ENCODE measurements around the gene UBR2. TPM values are rescaled to one million over a fixed set of nuclear protein-coding genes. Genes with fewer than 3 reads are reported as not detected.

UBR2 gene
- total RNA-seq, 1 experiment from 2014 or later: 28.4 TPM

GRCh38 chr6:42526616-42527015 lies 37.2 kb upstream of the UBR2 start:
- no peaks in the 10 kb centered on the region for H3K9me3 ChIP-seq (ENCODE audit: low read length)
- no peaks in the 10 kb centered on the region for H4K20me1 ChIP-seq (ENCODE audit: insufficient read depth, low read depth, low read length)
- H3K79me2 ChIP-seq (ENCODE audit: low read length): no peaks in the 10 kb centered on the region
- no peaks in the 10 kb centered on the region for H3K36me3 ChIP-seq (ENCODE audit: insufficient read depth, low read length)
- no peak overlapping the region for H3K27ac ChIP-seq (ENCODE audit: low read length)
- no peak overlapping the region for H3K4me2 ChIP-seq (ENCODE audit: low read depth, low read length, poor library complexity, severe bottlenecking)
- peaks cover 28% of the 10 kb centered on the region for H3K4me1 ChIP-seq (ENCODE audit: low read length)
- no peak for DNase-seq
- no peak overlapping the region for H2AFZ ChIP-seq (ENCODE audit: low read length)
- no peak overlapping the region for H3K9ac ChIP-seq (ENCODE audit: low read length)
- H3K27me3 ChIP-seq (ENCODE audit: low read length): no peaks in the 10 kb centered on the region
- no peak overlapping the region for H3K4me3 ChIP-seq (ENCODE audit: low read length)
- no peaks in the 10 kb centered on the region for H3K9me2 ChIP-seq (replicated peaks; ENCODE audit: insufficient read depth, low read length)

GRCh38 chr6:42527204-42527603 lies 36.6 kb upstream of the UBR2 start:
- no peak overlapping the region for H2AFZ ChIP-seq (ENCODE audit: low read length)
- no peaks in the 10 kb centered on the region for H3K36me3 ChIP-seq (ENCODE audit: insufficient read depth, low read length)
- H3K4me2 ChIP-seq (ENCODE audit: low read depth, low read length, poor library complexity, severe bottlenecking): no peak overlapping the region
- H3K27me3 ChIP-seq (ENCODE audit: low read length): no peaks in the 10 kb centered on the region
- no peaks in the 10 kb centered on the region for H4K20me1 ChIP-seq (ENCODE audit: insufficient read depth, low read depth, low read length)
- no peaks in the 10 kb centered on the region for H3K9me2 ChIP-seq (replicated peaks; ENCODE audit: insufficient read depth, low read length)
- no peak overlapping the region for H3K9ac ChIP-seq (ENCODE audit: low read length)
- no peaks in the 10 kb centered on the region for H3K9me3 ChIP-seq (ENCODE audit: low read length)
- no peak for DNase-seq
- no peak overlapping the region for H3K27ac ChIP-seq (ENCODE audit: low read length)
- no peak overlapping the region for H3K4me3 ChIP-seq (ENCODE audit: low read length)
- H3K4me1 ChIP-seq (ENCODE audit: low read length): peaks cover 23% of the 10 kb centered on the region
- no peaks in the 10 kb centered on the region for H3K79me2 ChIP-seq (ENCODE audit: low read length)

- Histone ChIP-seq H3K27ac (ENCODE audit: low read length) (no peak overlapping the region), H3K4me1 (ENCODE audit: low read length) (peaks cover 35% of the 10 kb centered on the region), H3K4me2 (ENCODE audit: low read depth, low read length, poor library complexity, severe bottlenecking) (no peak overlapping the region)
Measured at GRCh38 chr6:42530296-42530695, 33.5 kb upstream of the UBR2 start.

GRCh38 chr6:42530751-42531150 lies 33.1 kb upstream of the UBR2 start:
- Histone ChIP-seq H3K27me3 (ENCODE audit: low read length) (no peaks in the 10 kb centered on the region), H3K79me2 (ENCODE audit: low read length) (no peaks in the 10 kb centered on the region), H3K4me3 (ENCODE audit: low read length) (no peak overlapping the region), H4K20me1 (ENCODE audit: insufficient read depth, low read depth, low read length) (no peaks in the 10 kb centered on the region), H3K4me1 (ENCODE audit: low read length) (peaks cover 36% of the 10 kb centered on the region), H3K36me3 (ENCODE audit: insufficient read depth, low read length) (no peaks in the 10 kb centered on the region), H3K9ac (ENCODE audit: low read length) (no peak overlapping the region), H3K4me2 (ENCODE audit: low read depth, low read length, poor library complexity, severe bottlenecking) (no peak overlapping the region), H2AFZ (ENCODE audit: low read length) (no peak overlapping the region), H3K27ac (ENCODE audit: low read length) (no peak overlapping the region), H3K9me3 (ENCODE audit: low read length) (no peaks in the 10 kb centered on the region), H3K9me2 (replicated peaks; ENCODE audit: insufficient read depth, low read length) (no peaks in the 10 kb centered on the region)
- DNase-seq: no peak

More at GRCh38 chr6:42530296-42530695, 33.5 kb upstream of the UBR2 start:
- Histone ChIP-seq H3K9me3 (ENCODE audit: low read length) (no peaks in the 10 kb centered on the region), H3K79me2 (ENCODE audit: low read length) (no peaks in the 10 kb centered on the region), H3K27me3 (ENCODE audit: low read length) (no peaks in the 10 kb centered on the region), H4K20me1 (ENCODE audit: insufficient read depth, low read depth, low read length) (no peaks in the 10 kb centered on the region), H3K36me3 (ENCODE audit: insufficient read depth, low read length) (no peaks in the 10 kb centered on the region), H3K9me2 (replicated peaks; ENCODE audit: insufficient read depth, low read length) (no peaks in the 10 kb centered on the region), H3K4me3 (ENCODE audit: low read length) (no peak overlapping the region), H3K9ac (ENCODE audit: low read length) (no peak overlapping the region), H2AFZ (ENCODE audit: low read length) (no peak overlapping the region; the same call in 1 of the 2 replicates)
- no peak for DNase-seq

- Histone ChIP-seq H3K9ac (ENCODE audit: low read length) (no peak overlapping the region), H4K20me1 (ENCODE audit: insufficient read depth, low read depth, low read length) (no peaks in the 10 kb centered on the region), H3K4me2 (ENCODE audit: low read depth, low read length, poor library complexity, severe bottlenecking) (no peak overlapping the region), H3K9me2 (replicated peaks; ENCODE audit: insufficient read depth, low read length) (no peaks in the 10 kb centered on the region), H3K4me1 (ENCODE audit: low read length) (peaks cover 36% of the 10 kb centered on the region), H3K27me3 (ENCODE audit: low read length) (no peaks in the 10 kb centered on the region), H3K36me3 (ENCODE audit: insufficient read depth, low read length) (no peaks in the 10 kb centered on the region), H3K4me3 (ENCODE audit: low read length) (no peak overlapping the region), H3K27ac (ENCODE audit: low read length) (no peak overlapping the region), H3K79me2 (ENCODE audit: low read length) (no peaks in the 10 kb centered on the region), H3K9me3 (ENCODE audit: low read length) (no peaks in the 10 kb centered on the region), H2AFZ (ENCODE audit: low read length) (no peak overlapping the region)
- peak; percentile 84 for DNase-seq
Measured at GRCh38 chr6:42532038-42532669, 31.7 kb upstream of the UBR2 start.

GRCh38 chr6:42533794-42534193 lies 30.0 kb upstream of the UBR2 start:
- no peaks in the 10 kb centered on the region for H3K27me3 ChIP-seq (ENCODE audit: low read length)

GRCh38 chr6:42537536-42537935 lies 26.3 kb upstream of the UBR2 start:
- no peaks in the 10 kb centered on the region for H3K27me3 ChIP-seq (ENCODE audit: low read length)
- no peaks in the 10 kb centered on the region for H3K9me3 ChIP-seq (ENCODE audit: low read length)
- no peak overlapping the region for H3K4me3 ChIP-seq (ENCODE audit: low read length)
- no peak overlapping the region for H3K27ac ChIP-seq (ENCODE audit: low read length)
- H3K9me2 ChIP-seq (replicated peaks; ENCODE audit: insufficient read depth, low read length): no peaks in the 10 kb centered on the region
- no peak for DNase-seq
- peaks cover 13% of the 10 kb centered on the region for H3K4me1 ChIP-seq (ENCODE audit: low read length)
- H2AFZ ChIP-seq (ENCODE audit: low read length): no peak overlapping the region
- no peaks in the 10 kb centered on the region for H3K36me3 ChIP-seq (ENCODE audit: insufficient read depth, low read length)
- no peaks in the 10 kb centered on the region for H3K79me2 ChIP-seq (ENCODE audit: low read length)
- no peak overlapping the region for H3K9ac ChIP-seq (ENCODE audit: low read length)
- H4K20me1 ChIP-seq (ENCODE audit: insufficient read depth, low read depth, low read length): no peaks in the 10 kb centered on the region
- no peak overlapping the region for H3K4me2 ChIP-seq (ENCODE audit: low read depth, low read length, poor library complexity, severe bottlenecking)

More at GRCh38 chr6:42533794-42534193, 30.0 kb upstream of the UBR2 start:
- no peak overlapping the region for H2AFZ ChIP-seq (ENCODE audit: low read length)
- H3K4me2 ChIP-seq (ENCODE audit: low read depth, low read length, poor library complexity, severe bottlenecking): no peak overlapping the region
- no peaks in the 10 kb centered on the region for H3K79me2 ChIP-seq (ENCODE audit: low read length)
- H3K9ac ChIP-seq (ENCODE audit: low read length): no peak overlapping the region
- no peaks in the 10 kb centered on the region for H4K20me1 ChIP-seq (ENCODE audit: insufficient read depth, low read depth, low read length)
- no peak overlapping the region for H3K27ac ChIP-seq (ENCODE audit: low read length)
- no peak for DNase-seq
- H3K4me3 ChIP-seq (ENCODE audit: low read length): no peak overlapping the region
- H3K36me3 ChIP-seq (ENCODE audit: insufficient read depth, low read length): no peaks in the 10 kb centered on the region
- H3K4me1 ChIP-seq (ENCODE audit: low read length): peaks cover 35% of the 10 kb centered on the region
- H3K9me2 ChIP-seq (replicated peaks; ENCODE audit: insufficient read depth, low read length): no peaks in the 10 kb centered on the region
- H3K9me3 ChIP-seq (ENCODE audit: low read length): no peaks in the 10 kb centered on the region

- Histone ChIP-seq H3K4me3 (ENCODE audit: low read length) (no peak overlapping the region), H3K4me1 (ENCODE audit: low read length) (peaks cover 13% of the 10 kb centered on the region)
- no peak for DNase-seq
Measured at GRCh38 chr6:42539135-42539534, 24.7 kb upstream of the UBR2 start.

More at GRCh38 chr6:42539135-42539534, 24.7 kb upstream of the UBR2 start:
- no peak overlapping the region for H3K4me2 ChIP-seq (ENCODE audit: low read depth, low read length, poor library complexity, severe bottlenecking)
- H4K20me1 ChIP-seq (ENCODE audit: insufficient read depth, low read depth, low read length): no peaks in the 10 kb centered on the region
- H2AFZ ChIP-seq (ENCODE audit: low read length): no peak overlapping the region
- H3K27ac ChIP-seq (ENCODE audit: low read length): no peak overlapping the region
- no peaks in the 10 kb centered on the region for H3K9me3 ChIP-seq (ENCODE audit: low read length)
- no peaks in the 10 kb centered on the region for H3K27me3 ChIP-seq (ENCODE audit: low read length)
- no peak overlapping the region for H3K9ac ChIP-seq (ENCODE audit: low read length)
- no peaks in the 10 kb centered on the region for H3K36me3 ChIP-seq (ENCODE audit: insufficient read depth, low read length)
- no peaks in the 10 kb centered on the region for H3K9me2 ChIP-seq (replicated peaks; ENCODE audit: insufficient read depth, low read length)
- no peaks in the 10 kb centered on the region for H3K79me2 ChIP-seq (ENCODE audit: low read length)

Data from Karpas-422 (cell line).